Erythroblast (primary cell): ENCODE data around the gene NABP2.

ENCODE experiments used
- GATA1 ChIP-seq: IDR thresholded peaks from 2 replicates; pipeline ENCODE4 v1.6.1; 2011; ENCODE audit warnings: low read depth, mild to moderate bottlenecking, control low read depth, low read length, moderate library complexity
- POLR2A ChIP-seq: IDR thresholded peaks from 2 replicates; pipeline ENCODE4 v1.6.1; 2011; ENCODE audit warnings: mild to moderate bottlenecking, low read length

GRCh38 chr12:56220611-56221231, 3.4 kb upstream of the NABP2 start:
- no peak for TF ChIP-seq POLR2A
- TF ChIP-seq GATA1, result no peak
